Measurements from ENCODE around the gene ABAT. TPM values are rescaled to one million over a fixed set of nuclear protein-coding genes. Genes with fewer than 3 reads are reported as not detected.

ABAT gene
- total and polyA plus RNA-seq, 2 of the 8 experiments (the other 6 are each of a cell fraction or from before 2014, with no cell fraction given), result 6.4 to 8.4 TPM

DNA sequence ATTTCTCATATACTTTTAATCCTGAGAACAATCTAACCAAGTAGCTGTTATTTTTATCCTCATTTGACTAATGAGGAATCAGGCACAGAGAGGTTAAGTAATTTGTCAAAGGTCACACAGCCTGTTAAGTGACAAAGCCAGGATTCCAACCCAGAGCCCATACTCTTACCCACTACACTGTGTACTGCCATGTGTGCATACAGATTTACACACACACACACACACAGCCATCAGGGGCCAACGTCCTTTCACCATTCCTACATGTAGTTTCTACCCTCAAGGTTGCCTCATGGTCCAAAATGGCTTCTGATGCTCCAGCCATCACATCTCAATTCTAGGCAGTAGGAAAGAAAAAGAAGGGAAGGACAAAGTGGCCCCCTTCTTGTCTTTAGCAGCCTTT, 100.9 kb downstream of the ABAT start (continued):
- TF ChIP-seq, protein P1, sequence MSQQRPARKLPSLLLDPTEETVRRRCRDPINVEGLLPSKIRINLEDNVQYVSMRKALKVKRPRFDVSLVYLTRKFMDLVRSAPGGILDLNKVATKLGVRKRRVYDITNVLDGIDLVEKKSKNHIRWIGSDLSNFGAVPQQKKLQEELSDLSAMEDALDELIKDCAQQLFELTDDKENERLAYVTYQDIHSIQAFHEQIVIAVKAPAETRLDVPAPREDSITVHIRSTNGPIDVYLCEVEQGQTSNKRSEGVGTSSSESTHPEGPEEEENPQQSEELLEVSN (IDR thresholded peaks at IDR 0.05), result no peak
- TF ChIP-seq SRF (IDR thresholded peaks at IDR 0.05; ENCODE audit: low read depth, low read length) (no peak), KDM5A (IDR thresholded peaks at IDR 0.05; ENCODE audit: low read length) (no peak)
